GM21515 (cell line): ENCODE measurements around the gene DDX27.
"Not testable (repeated sequence)": the region's sequence is repeated elsewhere in the genome, so short reads cannot be mapped to it uniquely, and the experiment has no call there.

Source experiments
- ATAC-seq: cut with Tn5 transposase; IDR thresholded peaks from one replicate; pipeline ENCODE4 v1.9.1; 2021; ENCODE audit not compliant: unreplicated experiment

DDX27 gene

DNA sequence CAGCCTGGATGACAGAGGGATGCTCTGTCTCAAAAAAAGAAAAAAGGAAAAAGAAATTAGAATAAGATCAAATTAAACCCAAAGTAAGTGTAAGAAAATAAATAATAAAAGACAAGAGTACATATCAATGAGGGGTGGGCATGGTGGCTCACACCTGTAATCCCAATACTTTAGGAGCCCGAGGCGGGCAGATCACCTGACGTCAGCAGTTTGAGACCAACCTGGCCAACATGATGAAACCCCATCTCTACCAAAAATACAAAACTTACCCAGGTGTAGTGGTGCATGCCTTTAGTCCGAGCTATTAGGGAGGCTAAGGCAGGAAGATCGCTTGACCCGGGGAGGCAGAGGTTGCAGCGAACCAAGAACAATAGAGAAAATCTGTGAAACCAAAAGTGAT lies 16.2 kb upstream of the DDX27 start:
- no peak for ATAC-seq

DNA sequence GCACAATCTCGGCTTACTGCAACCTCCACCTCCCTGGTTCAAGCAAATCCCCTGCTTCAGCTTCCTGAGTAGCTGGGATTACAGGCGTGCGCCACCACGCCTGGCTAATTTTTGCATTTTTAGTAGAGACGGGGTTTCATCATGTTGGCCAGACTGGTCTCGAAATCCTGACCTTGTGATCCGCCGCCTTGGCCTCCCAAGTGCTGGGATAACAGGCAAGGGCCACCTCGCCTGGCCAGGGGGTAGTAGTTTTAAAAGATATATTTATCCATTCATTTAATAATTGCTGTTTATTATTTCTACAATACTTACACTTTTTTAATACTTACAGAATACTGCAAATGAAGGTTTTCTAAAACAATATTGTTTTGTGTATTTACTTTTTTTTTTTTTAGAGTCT lies 15.5 kb upstream of the DDX27 start:
- no peak for ATAC-seq

DNA sequence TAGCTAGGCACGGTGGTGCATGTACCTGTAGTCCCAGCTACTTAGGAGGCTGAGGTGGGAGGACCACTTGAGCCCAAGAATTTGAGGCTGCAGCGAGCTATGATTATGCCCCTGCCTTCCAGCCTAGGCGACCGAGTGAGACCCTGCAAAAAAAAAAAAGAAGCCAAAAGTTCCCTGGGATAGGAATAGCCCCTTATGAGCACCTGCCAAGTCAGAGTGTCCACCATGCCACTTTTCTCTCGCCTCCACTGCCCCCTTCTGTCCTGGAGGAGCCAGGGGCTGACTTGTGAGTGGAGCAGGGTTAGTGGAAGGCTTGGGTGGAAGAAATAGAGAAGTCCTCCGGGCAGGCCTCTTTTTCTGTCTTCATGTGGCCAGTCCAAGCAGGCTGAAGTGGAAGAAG lies 12.1 kb upstream of the DDX27 start:
- no peak for ATAC-seq

DNA sequence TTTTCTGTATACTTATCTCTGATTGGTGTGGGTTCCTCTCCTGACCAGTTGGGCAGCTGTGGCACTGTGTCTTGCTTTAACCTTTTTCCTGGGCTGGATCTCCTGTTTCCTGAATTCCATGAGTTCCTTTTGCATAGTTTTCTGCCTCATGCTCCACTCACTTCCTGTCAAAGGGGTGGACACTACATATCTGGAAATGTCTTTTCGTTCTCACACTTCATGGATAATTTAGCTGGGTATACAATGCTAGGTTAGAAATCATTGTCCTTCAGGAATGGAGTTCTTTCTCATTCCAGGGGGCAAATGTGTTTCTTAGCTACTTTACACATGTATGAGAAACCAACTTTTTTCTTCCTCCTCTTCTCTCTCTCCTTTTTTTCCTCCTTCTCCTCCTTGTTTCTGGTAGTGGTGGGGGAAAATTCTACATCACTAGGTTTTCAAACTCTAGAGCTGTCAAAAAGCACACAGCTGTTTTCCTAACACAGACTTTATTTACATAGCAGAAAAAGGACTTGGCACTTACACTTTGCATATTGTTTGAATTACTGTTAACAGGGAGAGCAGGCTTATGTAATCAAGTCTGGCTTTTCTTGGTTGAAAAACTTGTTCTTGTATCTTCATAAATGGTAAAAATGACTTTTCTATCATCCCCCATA lies 9.0 kb upstream of the DDX27 start:
- no peak for ATAC-seq

DNA sequence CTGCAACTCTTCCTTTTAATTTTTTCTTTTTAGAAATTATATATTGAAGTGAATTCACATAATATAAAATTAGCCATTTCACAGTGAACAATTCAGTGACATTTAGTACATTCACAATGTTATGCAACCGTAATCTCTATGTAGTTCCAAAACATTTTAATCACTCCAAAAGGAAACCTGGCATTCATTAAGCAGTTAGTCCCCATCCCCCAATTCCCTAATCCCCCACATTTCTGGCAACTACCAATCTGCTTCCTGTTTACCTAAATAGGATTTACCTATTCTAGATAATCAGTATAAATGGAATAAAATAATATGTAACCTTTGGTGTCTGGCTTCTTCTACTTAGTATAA lies 8.5 kb upstream of the DDX27 start:
- no peak for ATAC-seq

DNA sequence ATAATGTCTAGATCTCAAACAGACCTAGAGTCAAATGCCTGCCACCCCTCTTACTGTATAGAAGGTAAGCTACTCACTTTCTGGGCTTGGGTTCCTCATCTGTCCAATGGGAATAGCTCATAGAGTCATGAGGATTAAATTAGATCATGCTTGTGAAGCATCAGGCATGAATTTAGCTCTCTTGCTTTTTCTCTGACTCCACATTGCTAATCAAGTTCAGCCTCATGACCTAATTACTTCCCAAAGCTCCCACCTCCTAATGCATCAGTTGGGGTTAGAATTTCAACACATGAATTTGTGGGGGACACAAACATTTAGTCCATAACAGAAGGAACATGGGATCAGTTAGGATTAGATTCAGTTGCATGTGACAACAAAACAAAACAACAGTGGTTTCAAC lies 4.6 kb upstream of the DDX27 start:
- ATAC-seq = no peak

DNA sequence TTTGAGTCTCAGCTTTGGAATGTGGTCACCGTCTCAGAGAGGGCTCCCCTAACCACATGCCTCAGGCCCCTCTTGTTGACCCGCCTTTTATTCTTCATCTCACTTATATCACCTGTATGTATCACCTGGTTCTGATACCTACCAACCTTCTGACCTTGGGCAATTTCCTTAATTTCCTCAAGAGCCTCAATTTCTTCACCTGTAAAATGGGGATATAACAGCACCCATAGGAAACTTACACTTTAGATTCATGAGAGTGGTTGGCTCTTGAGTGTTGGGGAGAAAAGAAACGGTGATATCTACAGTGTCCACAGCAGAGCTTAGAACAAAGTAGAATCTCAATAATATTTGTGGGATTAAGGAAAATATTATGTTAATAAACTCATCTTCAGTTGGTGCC lies 4.0 kb upstream of the DDX27 start:
- no peak for ATAC-seq

DNA sequence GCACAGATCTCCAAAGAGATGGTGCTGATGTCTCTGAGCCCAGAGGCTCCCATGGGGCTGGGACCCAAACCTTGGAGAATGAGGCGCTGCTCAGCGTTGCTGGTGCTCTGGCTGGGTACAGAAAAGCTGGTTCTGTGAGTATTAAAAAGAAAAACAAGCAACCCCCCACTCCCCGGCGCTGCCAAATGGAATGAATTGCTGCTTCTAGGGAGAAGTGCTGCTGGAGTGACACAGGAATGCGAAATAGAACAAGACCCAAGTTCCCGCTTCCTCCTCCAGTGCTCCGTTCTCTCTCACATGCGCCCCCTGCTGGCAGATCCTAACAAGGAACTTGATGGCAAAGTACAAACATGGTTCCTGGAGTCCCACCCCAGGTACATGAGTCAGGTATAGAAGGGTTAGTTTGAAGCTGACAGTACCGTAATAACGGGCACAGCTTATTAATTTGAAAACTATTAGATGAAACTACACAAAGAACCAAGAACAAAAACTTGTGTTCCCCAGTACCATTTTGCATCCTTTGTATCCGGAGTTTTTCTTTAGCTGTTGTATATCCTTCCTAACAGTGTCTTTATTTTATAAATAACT lies 2.1 kb upstream of the DDX27 start:
- ATAC-seq = no peak

DNA sequence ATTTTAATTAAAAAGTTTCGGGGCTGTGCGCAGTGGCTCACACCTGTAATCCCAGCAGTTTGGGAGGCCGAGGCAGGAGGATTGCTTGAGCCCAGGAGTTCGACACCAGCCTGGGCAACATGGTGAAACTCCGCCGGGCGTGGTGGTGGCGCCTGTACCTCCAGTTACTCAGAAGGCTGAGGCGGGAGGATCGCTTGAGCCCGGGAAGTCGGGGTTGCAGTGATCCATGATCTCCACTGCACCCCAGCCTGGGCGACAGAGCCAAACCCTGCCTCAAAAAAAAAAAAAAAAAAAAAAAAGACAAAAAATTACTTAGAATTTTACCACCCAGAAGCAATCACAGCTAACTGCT lies 501 bp upstream of the DDX27 start:
- ATAC-seq = not testable (repeated sequence)

DNA sequence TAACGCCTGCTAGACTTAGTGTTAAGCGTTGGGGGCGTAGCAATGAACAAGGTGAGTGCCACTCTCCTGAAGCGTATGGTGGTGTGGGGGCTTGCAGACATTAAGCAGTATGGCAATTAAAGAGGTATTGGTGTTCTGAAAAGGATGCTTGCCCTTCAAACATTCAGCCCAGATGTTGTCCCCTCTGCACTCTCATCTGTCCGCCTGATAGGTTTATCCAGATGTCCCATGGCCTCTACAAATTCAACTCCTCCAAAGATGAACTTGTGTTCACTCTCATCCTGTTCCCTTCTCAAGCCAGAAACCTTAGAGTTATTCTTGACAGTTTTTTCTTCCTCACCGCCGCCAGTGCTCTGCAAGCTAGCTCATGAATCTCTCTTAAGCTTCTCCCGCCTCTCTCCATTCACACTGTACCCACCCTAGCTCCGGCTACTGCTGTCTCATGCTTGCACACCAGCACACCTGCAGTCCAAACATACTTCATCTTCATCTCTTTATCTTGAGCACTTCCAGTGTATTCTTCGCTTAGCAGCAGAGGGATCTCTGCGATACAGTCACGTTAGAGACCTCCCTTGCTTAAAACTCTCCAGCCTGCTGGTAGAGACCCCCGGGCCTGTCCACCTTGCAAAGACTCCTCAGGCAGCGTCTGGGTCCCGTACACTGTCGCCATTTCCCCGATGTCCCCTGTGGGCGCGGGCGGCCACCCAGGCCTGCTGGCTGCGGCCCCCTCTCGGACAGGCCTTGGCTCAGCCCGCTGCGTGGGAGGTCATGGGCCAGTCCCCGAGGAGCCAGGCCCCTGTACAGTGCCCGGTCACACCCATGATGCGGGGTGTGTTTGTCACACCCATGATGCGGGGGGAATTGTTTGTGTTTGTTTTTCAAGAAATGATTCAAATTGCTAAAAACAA lies 962 bp downstream of the DDX27 start:
- ATAC-seq = no peak

DNA sequence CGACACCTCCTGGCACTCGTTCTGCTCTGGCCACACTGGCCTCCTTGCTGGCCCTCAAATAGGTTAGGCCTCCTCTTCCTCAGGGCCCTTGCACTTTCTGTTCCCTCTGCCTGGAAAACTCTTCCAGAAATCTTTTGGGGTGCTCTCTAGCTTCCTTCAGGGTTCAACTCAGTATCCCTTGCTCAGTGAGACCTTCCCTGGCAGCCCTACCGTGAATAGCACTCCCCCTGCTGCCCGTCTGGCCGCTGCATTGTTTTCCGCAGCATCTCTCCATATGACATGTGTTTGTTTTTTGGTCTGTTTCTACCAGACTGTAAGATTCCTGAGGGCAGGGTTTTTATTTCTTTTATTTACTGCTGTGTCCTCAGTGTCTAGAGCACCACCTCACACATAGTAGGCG lies 6.7 kb downstream of the DDX27 start:
- no peak for ATAC-seq

DNA sequence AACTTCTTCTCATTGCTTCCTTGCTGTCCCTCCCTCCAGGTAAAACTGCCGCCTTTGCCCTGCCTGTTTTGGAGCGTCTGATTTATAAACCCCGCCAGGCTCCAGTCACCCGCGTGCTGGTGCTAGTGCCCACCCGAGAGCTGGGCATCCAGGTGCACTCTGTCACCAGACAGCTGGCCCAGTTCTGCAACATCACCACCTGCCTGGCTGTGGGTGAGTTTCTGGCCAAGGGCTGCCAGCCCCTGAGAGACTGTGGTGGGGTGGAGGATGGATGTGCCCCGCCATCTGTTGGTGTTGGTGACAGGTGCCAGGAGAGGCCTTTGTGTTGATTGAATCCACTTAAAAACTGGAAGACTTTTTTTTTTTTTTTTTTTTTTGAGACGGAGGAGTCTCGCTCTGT lies 9.5 kb downstream of the DDX27 start:
- ATAC-seq = no peak

DNA sequence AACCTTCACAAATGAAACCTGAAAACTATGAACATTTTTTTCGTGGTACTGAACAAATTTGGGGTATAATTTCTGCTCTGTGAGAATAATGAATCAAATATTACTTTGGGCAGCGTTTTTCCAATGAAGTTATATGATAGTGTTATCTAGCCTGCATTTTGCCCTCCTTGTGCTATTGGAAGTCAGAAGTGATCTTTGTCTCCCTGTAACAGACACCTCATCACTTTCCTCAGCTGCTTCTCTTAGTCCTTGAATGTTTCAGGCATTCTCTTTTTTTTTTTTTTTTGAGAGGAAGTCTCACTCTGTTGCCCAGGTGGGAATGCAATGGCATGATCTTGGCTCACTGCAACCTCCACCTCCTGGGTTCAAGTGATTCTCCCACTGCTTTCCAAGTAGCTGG lies 10.2 kb downstream of the DDX27 start:
- ATAC-seq = no peak

DNA sequence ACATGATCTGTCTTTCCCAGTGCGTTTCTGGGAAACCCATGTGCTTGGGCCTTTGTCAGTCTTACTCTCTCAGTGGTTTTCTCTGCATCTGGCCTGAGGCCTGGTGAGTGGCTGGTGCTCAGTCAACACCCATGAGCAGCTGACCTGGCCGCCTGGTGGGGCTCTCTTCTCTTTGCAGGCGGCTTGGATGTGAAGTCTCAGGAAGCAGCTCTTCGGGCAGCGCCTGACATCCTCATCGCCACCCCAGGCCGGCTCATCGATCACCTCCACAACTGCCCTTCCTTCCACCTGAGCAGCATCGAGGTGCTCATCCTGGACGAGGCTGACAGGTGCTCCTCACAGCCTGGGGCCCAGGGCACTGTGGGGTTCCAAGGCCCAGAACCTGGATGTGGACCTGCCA lies 10.8 kb downstream of the DDX27 start:
- no peak for ATAC-seq

DNA sequence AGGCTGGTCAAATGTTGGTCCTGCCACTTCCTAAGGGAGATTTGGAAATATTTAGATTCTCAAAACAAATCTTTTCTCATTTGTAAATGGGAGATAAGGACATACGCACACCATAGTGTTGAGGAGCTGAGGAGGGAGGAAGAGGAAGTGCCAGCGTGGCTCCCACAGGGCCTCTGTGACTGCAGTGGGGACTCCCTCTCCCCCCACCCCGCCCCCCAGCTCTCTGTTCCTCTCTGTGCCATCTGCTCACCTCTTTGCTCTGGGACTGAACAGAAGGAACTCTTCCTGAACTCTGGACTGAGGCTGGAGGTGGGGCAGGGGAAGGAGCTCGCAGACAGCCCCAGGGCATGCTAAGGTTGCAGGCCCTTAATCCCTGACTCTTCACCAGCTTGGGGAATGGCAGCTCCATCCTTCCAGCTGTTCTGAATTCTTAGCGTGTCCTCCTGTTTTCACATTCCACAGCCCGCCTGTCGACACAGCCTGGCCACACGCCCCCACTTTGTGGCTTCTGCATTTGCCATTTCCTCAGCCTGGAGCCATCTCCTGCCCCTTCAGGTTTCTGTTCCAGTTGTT lies 11.4 kb downstream of the DDX27 start:
- ATAC-seq = no peak

DNA sequence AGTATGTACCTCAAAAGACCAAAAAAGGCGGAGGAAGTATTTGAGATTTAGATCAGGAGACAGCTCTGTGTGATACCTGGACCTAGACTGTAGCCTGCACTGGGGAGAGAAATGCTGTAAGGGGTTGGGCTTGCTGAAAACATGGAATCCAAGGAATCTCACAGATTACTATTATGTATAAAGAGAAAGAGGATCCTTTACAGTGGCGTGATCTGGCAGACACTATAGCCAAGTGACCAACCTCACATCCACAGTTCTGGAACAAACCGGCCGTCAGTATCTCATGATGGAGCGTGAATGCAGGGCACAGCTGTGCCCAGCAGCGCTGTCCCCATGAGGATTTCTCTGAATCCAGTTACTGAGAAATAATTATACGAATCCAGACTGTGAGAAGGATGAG lies 12.3 kb downstream of the DDX27 start:
- ATAC-seq = no peak

DNA sequence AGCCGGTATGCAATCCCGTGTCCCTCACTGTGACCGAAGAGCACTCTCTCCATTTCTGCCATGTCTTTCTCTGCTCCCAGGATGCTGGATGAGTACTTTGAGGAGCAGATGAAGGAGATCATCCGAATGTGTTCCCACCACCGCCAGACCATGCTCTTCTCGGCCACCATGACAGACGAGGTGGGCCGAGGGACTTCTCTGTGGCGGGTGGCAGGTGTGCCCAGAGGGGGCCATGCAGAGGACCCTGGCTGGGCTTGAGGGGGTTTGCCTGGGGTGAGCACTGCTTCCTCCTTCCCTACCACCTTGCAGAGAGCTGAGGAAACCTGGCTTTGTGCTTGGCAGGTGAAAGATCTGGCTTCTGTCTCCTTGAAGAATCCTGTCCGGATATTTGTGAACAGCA lies 14.0 kb downstream of the DDX27 start:
- no peak for ATAC-seq

DNA sequence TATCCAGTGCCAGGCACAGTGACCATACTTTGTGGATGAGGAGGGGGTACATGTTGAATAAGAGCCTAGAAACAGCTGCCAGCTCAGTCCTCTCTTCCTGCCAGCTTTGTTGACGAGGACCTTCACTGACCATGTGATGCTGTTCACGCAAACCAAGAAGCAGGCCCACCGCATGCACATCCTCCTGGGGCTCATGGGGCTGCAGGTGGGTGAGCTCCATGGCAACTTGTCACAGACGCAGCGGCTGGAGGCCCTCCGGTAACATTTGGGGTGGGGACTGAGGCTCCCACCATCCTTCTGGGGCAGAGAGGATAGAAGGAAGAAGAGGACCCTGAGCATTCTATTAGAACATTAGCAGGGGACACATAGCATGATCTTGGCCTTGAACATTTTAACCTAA lies 15.6 kb downstream of the DDX27 start:
- no peak for ATAC-seq

DNA sequence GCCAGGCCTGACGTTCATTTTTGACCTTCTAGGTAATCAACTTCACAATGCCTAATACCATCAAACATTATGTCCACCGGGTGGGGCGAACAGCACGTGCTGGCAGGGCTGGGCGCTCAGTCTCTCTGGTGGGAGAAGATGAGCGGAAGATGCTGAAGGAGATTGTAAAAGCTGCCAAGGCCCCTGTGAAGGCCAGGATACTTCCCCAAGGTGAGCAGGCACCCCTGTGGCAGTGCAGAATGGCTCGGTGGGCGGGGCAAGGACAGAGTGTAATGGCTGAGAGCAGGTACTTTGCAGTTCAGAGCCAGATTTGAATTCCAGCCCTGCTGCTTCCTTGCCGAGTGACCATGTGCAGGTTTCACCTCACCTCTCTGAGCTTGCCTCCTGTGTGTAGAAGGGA lies 17.1 kb downstream of the DDX27 start:
- no peak for ATAC-seq

DNA sequence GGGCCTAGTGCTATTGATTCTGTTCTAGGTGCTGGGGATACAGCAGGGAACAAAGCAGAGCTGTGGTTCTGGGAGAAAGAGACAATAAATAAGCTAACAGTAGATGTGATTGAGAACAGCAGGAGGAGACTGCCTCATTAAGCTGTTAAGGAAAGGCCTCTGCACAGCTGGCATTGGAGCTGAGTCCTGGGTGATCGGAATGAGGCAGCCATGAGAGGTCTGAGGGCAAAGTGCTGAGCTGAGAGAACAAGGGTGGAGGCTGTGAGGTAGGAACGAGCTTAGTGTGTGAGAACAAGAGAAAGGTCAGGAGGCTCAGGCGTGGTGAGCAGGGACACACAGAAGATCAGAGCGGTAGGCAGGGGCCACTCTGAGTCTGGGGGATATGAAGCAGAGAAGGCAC lies 18.3 kb downstream of the DDX27 start:
- ATAC-seq = no peak

DNA sequence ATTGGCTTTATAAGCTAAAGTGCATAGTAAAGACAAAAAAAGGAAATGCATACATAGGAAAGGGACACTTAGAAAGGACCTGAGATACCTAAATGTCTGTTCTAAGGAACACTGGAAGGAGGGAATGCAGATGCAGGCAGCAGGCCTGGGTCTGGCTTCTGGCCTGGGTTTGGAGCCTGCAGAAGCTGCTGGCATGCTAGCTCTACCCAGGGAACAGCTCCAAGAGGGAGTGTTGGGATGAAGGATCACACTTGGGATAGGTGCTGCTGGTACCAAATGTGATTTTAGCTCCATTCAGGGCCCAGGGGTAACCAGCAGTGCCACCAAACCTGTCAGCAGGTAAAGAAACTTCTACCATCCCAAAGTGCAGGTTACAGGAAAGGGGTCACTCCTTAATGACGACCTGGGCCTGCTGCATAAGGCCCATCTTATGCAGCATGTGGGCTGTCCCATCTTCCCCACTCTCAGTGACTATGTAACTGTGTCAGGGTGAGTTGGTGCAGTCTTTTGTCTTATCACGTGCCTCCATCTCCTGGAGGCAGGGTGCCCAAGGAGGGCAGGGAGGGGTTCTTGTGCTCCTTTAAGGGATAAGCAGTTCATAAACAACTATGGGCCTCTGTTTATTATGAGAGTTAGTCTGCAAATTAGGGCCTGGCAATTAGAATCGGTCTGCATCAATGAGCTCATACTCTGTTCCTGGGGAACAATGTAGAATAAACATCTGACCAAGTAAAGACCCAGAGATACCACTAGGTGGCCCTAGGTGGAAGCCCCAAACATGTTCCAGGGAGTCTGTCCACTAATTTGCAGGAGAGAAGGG lies 26.9 kb downstream of the DDX27 start:
- ATAC-seq = no peak
